GM12878 (cell line): Measurements from ENCODE around the gene VPS54. TPM values are rescaled to one million over a fixed set of nuclear protein-coding genes. Genes with fewer than 3 reads are reported as not detected.

Experiments used
- ATAC-seq: fragments of 200-7000 bp; cut with Tn5 transposase; 3 replicates; pipeline ENCODE4 v1.9.1; 2020; ENCODE audit warnings: mild to moderate bottlenecking, moderate library complexity
- BruUV-seq: library from RNA; stranded (reverse); fragments of 400-500 nt; replicated peaks from 2 replicates; lab custom pipeline; 2021; lab: Mats Ljungman, UMichigan
- CTCF ChIA-PET: fragments of 300-600 bp; sonication (Branson Sonifier 250); formaldehyde crosslinking; extraction: SDS; loops from one replicate; lab custom pipeline; 2021; ENCODE audit warnings: inconsistent platforms; lab: Yijun Ruan, JAX
- POLR2A ChIA-PET: fragments of 350-600 bp; formaldehyde crosslinking; extraction: SDS; loops from one replicate; lab custom pipeline; 2021; ENCODE audit warnings: inconsistent platforms; lab: Charles Lee
- RAD21 ChIA-PET: fragments of 300-600 bp; sonication (Branson Sonifier 250); formaldehyde crosslinking; loops from one replicate; lab custom pipeline; 2023; ENCODE audit warnings: antibody characterized with exemption; ENCODE audit not compliant: unreplicated experiment; lab: Charles Lee
- SMC1A ChIA-PET: fragments of 300-600 bp; sonication (Branson Sonifier 250); formaldehyde crosslinking; loops from one replicate; lab custom pipeline; 2023; ENCODE audit not compliant: unreplicated experiment, uncharacterized antibody; lab: Charles Lee
- DNase-seq: peaks from one replicate; pipeline ENCODE4 v3.0.0-alpha.2; 2011; ENCODE audit warnings: low read depth, low spot score
- FAIRE-seq: peaks from 3 replicates; lab custom pipeline; 2011; peaks lifted over from hg19 to GRCh38; lab: Jason Lieb, UNC
- H2AFZ ChIP-seq: 2 replicates; pipeline ENCODE4 v1.6.0; 2011; ENCODE audit warnings: low read depth, low read length, control low read depth; ENCODE audit not compliant: control insufficient read depth
- H3K27ac ChIP-seq: 2 replicates; pipeline ENCODE4 v1.5.1; 2011; ENCODE audit warnings: control low read depth; ENCODE audit not compliant: control insufficient read depth, insufficient read depth
- H3K27me3 ChIP-seq, 2 experiments: replicated peaks in 1 of 2; 2 replicates each; pipeline versions ENCODE4 v1.6.0 to v1.6.1; 2011; ENCODE audit warnings: low read length in 1 of 2; ENCODE audit not compliant: control insufficient read depth in 2 of 2, insufficient read depth in 2 of 2
- H3K36me3 ChIP-seq, 2 experiments: 2 replicates each; pipeline ENCODE4 v1.5.1; 2011; ENCODE audit warnings: low read length in 1 of 2; ENCODE audit not compliant: control insufficient read depth in 2 of 2, insufficient read depth in 2 of 2
- H3K4me1 ChIP-seq: 2 replicates; pipeline ENCODE4 v1.6.1; 2011; ENCODE audit warnings: mild to moderate bottlenecking, low read length, moderate library complexity, mixed read lengths; ENCODE audit not compliant: control insufficient read depth, insufficient read depth
- H3K4me2 ChIP-seq: 2 replicates; pipeline ENCODE4 v1.6.0; 2011; ENCODE audit warnings: control low read depth; ENCODE audit not compliant: control insufficient read depth, insufficient read depth
- H3K4me3 ChIP-seq: fragments of 200-600 bp; sonication (generic); 2 replicates; pipeline ENCODE4 v1.5.1; 2016
- H3K79me2 ChIP-seq: 2 replicates; pipeline ENCODE4 v1.6.0; 2011; ENCODE audit warnings: low read length; ENCODE audit not compliant: control insufficient read depth, insufficient read depth
- H3K9ac ChIP-seq: 2 replicates; pipeline ENCODE4 v1.8.0; 2011; ENCODE audit warnings: low read length, control low read depth, mixed read lengths; ENCODE audit not compliant: control insufficient read depth, insufficient read depth
- H3K9me3 ChIP-seq: replicated peaks from 3 replicates; pipeline ENCODE4 v1.5.1; 2011; ENCODE audit warnings: mild to moderate bottlenecking, low read length; ENCODE audit not compliant: control insufficient read depth, insufficient read depth
- H4K20me1 ChIP-seq: 2 replicates; pipeline ENCODE4 v1.6.0; 2011; ENCODE audit not compliant: control insufficient read depth, insufficient read depth
- CTCF ChIP-seq, 3 experiments: IDR thresholded peaks in 2 of 3; conservative IDR thresholded peaks in 1 of 3; 2 replicates each; pipeline ENCODE4 v1.5.1; 2011; ENCODE audit warnings: low read depth in 3 of 3, low read length in 3 of 3, mild to moderate bottlenecking in 3 of 3, control low read depth in 2 of 3, moderate library complexity in 2 of 3, inconsistent platforms in 1 of 3, mixed read lengths in 1 of 3; ENCODE audit not compliant: control insufficient read depth in 2 of 3, insufficient read depth in 1 of 3; ENCODE audit errors: extremely low read depth in 1 of 3
- KDM1A ChIP-seq: fragments of 200-600 bp; sonication (generic); IDR thresholded peaks from 2 replicates; pipeline ENCODE4 v1.6.1; 2016; ENCODE audit warnings: borderline replicate concordance
- WGBS: methylation state at CpG from one replicate; pipeline ENCODE4 v1.1.6; 2016; ENCODE audit warnings: low lambda C conversion rate; ENCODE audit not compliant: insufficient replicate concordance, insufficient coverage; ENCODE audit errors: missing lambda C conversion rate; 5-methylcytosine and 5-hydroxymethylcytosine counted together
- in situ Hi-C: fragments of 300-500 bp; cut with MboI; formaldehyde crosslinking; loops from 9 replicates; pipeline ENCODE4 v1.14.3; 2018; ENCODE audit warnings: mixed read lengths
- intact Hi-C: fragments of 100-400 bp; cut with micrococcal nuclease; formaldehyde crosslinking; loops from one replicate; pipeline ENCODE4 v1.14.2; 2022; ENCODE audit not compliant: unreplicated experiment
- polyA plus RNA-seq, 11 experiments: library from polyadenylated mRNA; depleted of rRNA in 4 of 11; unstranded in 6 of 11; stranded (reverse) in 5 of 11; fragments of >200 nt; fragmentation: Nextera tagmentation in 4 of 11; fragmentation: Illumina TruSeq in 1 of 11; extraction: Ambion mirVana in 4 of 11; extraction: Trizol in 1 of 11; gene quantifications; 1 replicate in 1 of 11; 2 replicates in 10 of 11; pipeline versions ENCODE4 v1.2.1 to v1.2.3, GENCODE V29; 2011 to 2016; ENCODE audit warnings: inconsistent platforms in 2 of 11, missing spikeins in 2 of 11, low read depth in 1 of 11
- total RNA-seq, 4 experiments: library from RNA; depleted of rRNA in 3 of 4; stranded (reverse); fragments of >200 nt in 3 of 4; fragmentation: Illumina TruSeq in 1 of 4; extraction: Trizol in 1 of 4; gene quantifications; 2 replicates each; pipeline versions ENCODE4 v1.2.1 to v1.2.3, GENCODE V29; 2013 to 2021
- TF ChIP-seq, protein P1 (sequence below): IDR thresholded peaks from 2 replicates; pipeline ENCODE4 v1.6.1; 2011; ENCODE audit warnings: borderline replicate concordance, low read depth, mild to moderate bottlenecking, moderate library complexity, low read length; ENCODE audit not compliant: insufficient read depth, poor library complexity, severe bottlenecking

Gene VPS54
- total and polyA plus RNA-seq, 10 of the 15 experiments (the other 5 are each of a cell fraction or from before 2014, with no cell fraction given): 1.6 to 16.2 (median 9.3) TPM

DNA sequence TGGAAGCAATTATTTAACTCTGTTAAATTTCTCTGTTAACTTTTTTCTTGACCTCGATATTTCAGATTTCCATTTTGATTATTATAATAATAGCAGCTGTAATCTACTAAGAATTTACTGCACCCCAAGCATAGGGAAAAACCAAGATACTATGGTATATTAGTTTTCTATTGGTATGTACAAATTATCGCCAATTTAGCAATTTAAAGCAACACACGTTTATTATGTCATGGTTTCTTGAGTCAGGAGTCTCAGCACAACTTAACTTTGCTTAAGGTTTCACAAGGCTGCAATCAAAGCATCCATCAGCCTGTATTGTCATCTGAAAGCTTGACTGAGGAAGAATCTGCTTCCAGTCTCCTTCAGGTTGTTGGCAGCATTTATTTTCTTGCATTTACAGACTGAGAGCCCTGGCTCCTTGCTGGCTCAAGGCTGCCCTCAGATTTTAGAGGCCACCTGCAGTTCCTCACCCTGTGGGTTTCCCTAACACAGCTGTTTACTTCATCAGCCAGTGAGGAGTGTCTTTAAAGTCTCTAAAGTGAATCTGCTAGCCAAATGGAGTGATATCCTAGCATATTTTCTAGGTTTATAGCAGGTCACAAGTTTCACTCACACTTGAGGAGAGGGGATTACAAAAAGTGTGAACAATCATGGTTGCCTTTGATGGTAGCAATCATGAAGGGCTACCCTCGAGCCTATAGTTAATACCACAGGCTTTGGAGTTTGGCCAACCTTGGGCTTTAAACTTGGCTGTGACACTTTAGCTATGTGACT lies 4.4 kb upstream of the VPS54 start:
- Histone ChIP-seq H3K9ac (no peak overlapping the region), H3K9me3 (no peaks in the 10 kb centered on the region), H4K20me1 (no peaks in the 10 kb centered on the region), H3K27ac (no peak overlapping the region), H3K4me3 (no peak overlapping the region), H3K4me1 (peaks cover 8% of the 10 kb centered on the region; the same call in 1 of the 2 replicates)
- BruUV-seq: no TSS peak
- ChIA-PET POLR2A (interaction anchor here (0.6 kb wide), 2 partner anchors 19 to 75 kb away, joined by 4 to 6 read pairs; no protein-coding TSS in a partner anchor), RAD21 (interaction anchor here (1.3 to 2.7 kb wide), 4 partner anchors 8 to 308 kb away, joined by 3 to 9 read pairs (median 4); no protein-coding TSS in a partner anchor)
- in situ Hi-C loops: no loop called here
- peak; percentile 24; the same call in 2 of the 3 replicates for ATAC-seq
- DNase-seq: no peak
- 70% methylated on average over 4 of the region's 4 CpGs for WGBS
- TF ChIP-seq KDM1A (no peak), CTCF (IDR thresholded peaks at IDR 0.05 in 2 of 3, conservative IDR thresholded peaks at IDR 0.05 in 1 of 3; ENCODE audit: control insufficient read depth in 2 of 3, extremely low read depth in 1 of 3, insufficient read depth in 1 of 3, low read depth in 3 of 3, low read length in 3 of 3) (peak in 2 of 3 experiments; percentile 22 to 24; a peak in 1 of 6 replicates)
- TF ChIP-seq, protein P1, sequence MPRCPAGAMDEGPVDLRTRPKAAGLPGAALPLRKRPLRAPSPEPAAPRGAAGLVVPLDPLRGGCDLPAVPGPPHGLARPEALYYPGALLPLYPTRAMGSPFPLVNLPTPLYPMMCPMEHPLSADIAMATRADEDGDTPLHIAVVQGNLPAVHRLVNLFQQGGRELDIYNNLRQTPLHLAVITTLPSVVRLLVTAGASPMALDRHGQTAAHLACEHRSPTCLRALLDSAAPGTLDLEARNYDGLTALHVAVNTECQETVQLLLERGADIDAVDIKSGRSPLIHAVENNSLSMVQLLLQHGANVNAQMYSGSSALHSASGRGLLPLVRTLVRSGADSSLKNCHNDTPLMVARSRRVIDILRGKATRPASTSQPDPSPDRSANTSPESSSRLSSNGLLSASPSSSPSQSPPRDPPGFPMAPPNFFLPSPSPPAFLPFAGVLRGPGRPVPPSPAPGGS: no peak
- TF ChIP-seq, all 136 proteins: peak for 1
- ChIA-PET CTCF (interaction anchor here (1.0 to 2.1 kb wide), 9 partner anchors 9 to 464 kb away, joined by 3 to 6 read pairs (median 4); no protein-coding TSS in a partner anchor), SMC1A (interaction anchor here (0.5 to 2.3 kb wide), 15 partner anchors 8 to 306 kb away, joined by 3 to 9 read pairs (median 4); no protein-coding TSS in a partner anchor)
- no peaks in the 10 kb centered on the region for H3K36me3 ChIP-seq
- H3K4me2 ChIP-seq: no peak overlapping the region
- FAIRE-seq: no peak
- peaks cover 2% of the 10 kb centered on the region for H3K79me2 ChIP-seq
- intact Hi-C loops: no loop called here
- peak overlapping the region; percentile 10; the same call in 1 of the 2 replicates for H2AFZ ChIP-seq
- no peaks in the 10 kb centered on the region for H3K27me3 ChIP-seq
